B cell (primary cell): ENCODE data around the gene SFT2D2. TPM values are rescaled to one million over a fixed set of nuclear protein-coding genes. Genes with fewer than 3 reads are reported as not detected.
"Not testable (repeated sequence)": the region's sequence is repeated elsewhere in the genome, so short reads cannot be mapped to it uniquely, and the experiment has no call there.

Source experiments
- ATAC-seq: fragments of 200-7000 bp; cut with Tn5 transposase; one replicate; pipeline ENCODE4 v1.10.0; 2021; ENCODE audit warnings: low read depth, mild to moderate bottlenecking, moderate number of reproducible peaks, moderate library complexity
- CTCF ChIA-PET: fragments of 350-600 bp; sonication (Branson Sonifier 250); formaldehyde crosslinking; loops from one replicate; lab custom pipeline; 2021; ENCODE audit warnings: antibody characterized with exemption, inconsistent platforms; lab: Charles Lee
- POLR2A ChIA-PET: fragments of 350-600 bp; sonication (Branson Sonifier 250); formaldehyde crosslinking; loops from one replicate; lab custom pipeline; 2021; ENCODE audit warnings: antibody characterized with exemption; lab: Charles Lee
- DNase-seq: peaks from one replicate; pipeline ENCODE4 v3.0.0; 2013
- H2AFZ ChIP-seq: 2 replicates; pipeline ENCODE4 v1.6.1; 2012; ENCODE audit warnings: mild to moderate bottlenecking, low read depth, low read length; ENCODE audit not compliant: insufficient read depth, poor library complexity, severe bottlenecking
- H3K27ac ChIP-seq, 2 donors: 1 replicate in 1 of 2; 2 replicates in 1 of 2; pipeline ENCODE4 v1.5.1; 2012 to 2013; ENCODE audit warnings: low read length in 2 of 2, mild to moderate bottlenecking in 2 of 2, moderate library complexity in 1 of 2
- H3K27me3 ChIP-seq, 4 experiments: fragments of 200-600 bp in 1 of 4; sonication (generic) in 1 of 4; replicated peaks in 1 of 4; 1 replicate in 2 of 4; 2 replicates in 2 of 4; pipeline versions ENCODE4 v1.6.1 to v1.7.0; 2013 to 2016; ENCODE audit warnings: low read length in 3 of 4, mild to moderate bottlenecking in 2 of 4, mixed read lengths in 1 of 4, moderate library complexity in 1 of 4; ENCODE audit not compliant: insufficient read depth in 4 of 4, control insufficient read depth in 3 of 4; ENCODE audit errors: control extremely low read depth in 1 of 4
- H3K36me3 ChIP-seq, 2 experiments: replicated peaks in 1 of 2; 1 replicate in 1 of 2; 2 replicates in 1 of 2; pipeline versions ENCODE4 v1.6.1 to v1.7.1; 2013; ENCODE audit warnings: low read length in 1 of 2; ENCODE audit not compliant: insufficient read depth in 2 of 2, control insufficient read depth in 1 of 2; ENCODE audit errors: control extremely low read depth in 1 of 2, extremely low read depth in 1 of 2
- H3K4me1 ChIP-seq, 2 donors: fragments of 200-600 bp in 1 of 2; sonication (generic) in 1 of 2; 1 replicate in 1 of 2; 2 replicates in 1 of 2; pipeline versions ENCODE4 v1.5.1 to v1.6.1; 2013 to 2017; ENCODE audit warnings: low read length in 2 of 2; ENCODE audit not compliant: control insufficient read depth in 2 of 2, insufficient read depth in 2 of 2
- H3K4me2 ChIP-seq: replicated peaks from 2 replicates; pipeline ENCODE3; 2012; ENCODE audit warnings: mild to moderate bottlenecking, low read depth, low read length; ENCODE audit not compliant: poor library complexity, severe bottlenecking
- H3K4me3 ChIP-seq, 5 experiments: fragments of 200-600 bp in 1 of 5; sonication (generic) in 1 of 5; 1 replicate in 3 of 5; 2 replicates in 2 of 5; pipeline versions ENCODE4 v1.5.1 to v1.7.0; 2011 to 2016; ENCODE audit warnings: low read length in 4 of 5, mild to moderate bottlenecking in 4 of 5, low read depth in 2 of 5, control low read depth in 1 of 5, moderate library complexity in 1 of 5; ENCODE audit not compliant: insufficient read depth in 1 of 5; ENCODE audit errors: control extremely low read depth in 1 of 5, extremely low read depth in 1 of 5
- H3K79me2 ChIP-seq: fragments of 200-600 bp; sonication (generic); one replicate; pipeline ENCODE4 v1.6.0; 2016; ENCODE audit warnings: low read length; ENCODE audit not compliant: control insufficient read depth, insufficient read depth
- H3K9ac ChIP-seq: fragments of 200-600 bp; sonication (generic); 2 replicates; pipeline ENCODE4 v1.6.1; 2017; ENCODE audit warnings: mild to moderate bottlenecking, low read length, moderate library complexity
- H3K9me3 ChIP-seq, 3 donors: one replicate each; pipeline versions ENCODE4 v1.6.1 to v1.7.1; 2013; ENCODE audit warnings: low read length in 2 of 3; ENCODE audit not compliant: control insufficient read depth in 2 of 3, insufficient read depth in 1 of 3; ENCODE audit errors: control extremely low read depth in 1 of 3
- H4K20me1 ChIP-seq: 2 replicates; pipeline ENCODE4 v1.6.0; 2012; ENCODE audit warnings: mild to moderate bottlenecking, low read length; ENCODE audit not compliant: insufficient read depth, control insufficient read depth, poor library complexity, severe bottlenecking
- H3K27ac Mint-ChIP-seq: one replicate; pipeline ENCODE4 v1.8.0; 2021; ENCODE audit warnings: mixed read lengths
- H3K27me3 Mint-ChIP-seq: one replicate; pipeline ENCODE4 v1.8.0; 2021; ENCODE audit warnings: mixed read lengths
- H3K4me1 Mint-ChIP-seq: one replicate; pipeline ENCODE4 v1.8.0; 2021; ENCODE audit warnings: mixed read lengths
- H3K4me3 Mint-ChIP-seq: one replicate; pipeline ENCODE4 v1.8.0; 2021; ENCODE audit warnings: mixed read lengths
- H3K9me3 Mint-ChIP-seq: one replicate; pipeline ENCODE4 v1.8.0; 2022; ENCODE audit warnings: mixed read lengths; ENCODE audit not compliant: insufficient read depth
- CTCF ChIP-seq: fragments of 200-600 bp; IDR thresholded peaks from one replicate; pipeline ENCODE4 v1.8.0; 2022; ENCODE audit warnings: antibody characterized with exemption, mild to moderate bottlenecking
- EZH2 ChIP-seq: IDR thresholded peaks from 2 replicates; pipeline ENCODE4 v1.6.1; 2012; ENCODE audit warnings: borderline replicate concordance, low read depth, mild to moderate bottlenecking, moderate library complexity, low read length; ENCODE audit not compliant: insufficient read depth, poor library complexity, severe bottlenecking
- WGBS: methylation state at CpG from one replicate; pipeline ENCODE4 v1.1.5; 2013; ENCODE audit warnings: missing lambda C conversion rate; ENCODE audit not compliant: insufficient coverage; 5-methylcytosine and 5-hydroxymethylcytosine counted together
- intact Hi-C: fragments of 100-400 bp; cut with micrococcal nuclease; formaldehyde crosslinking; loops from one replicate; pipeline ENCODE4 v1.10.0; 2022
- polyA plus RNA-seq: library from polyadenylated mRNA; depleted of rRNA; stranded (reverse); fragments of >200 nt; gene quantifications from 2 replicates; pipeline ENCODE4 v1.2.3, GENCODE V29; 2012
- total RNA-seq, 2 donors: library from RNA; stranded (reverse); fragments of 120-200 nt in 1 of 2; gene quantifications; 1 replicate in 1 of 2; 2 replicates in 1 of 2; pipeline versions ENCODE4 v1.2.3 to v1.2.4, GENCODE V29; 2013 to 2022

Gene SFT2D2
- total and polyA plus RNA-seq, 2 donors (not counting 1 experiment from before 2014, with no cell fraction given) = 13.0 to 68.3 TPM

GRCh38 chr1:168181063-168181720, 44.6 kb upstream of the SFT2D2 start:
- POLR2A ChIA-PET, H3K4me2 ChIP-seq: not testable (repeated sequence)
- peaks cover 45% of the 10 kb centered on the region for H3K79me2 ChIP-seq

GRCh38 chr1:168187177-168187576, 38.6 kb upstream of the SFT2D2 start:
- no peaks in the 10 kb centered on the region for H3K27me3 Mint-ChIP-seq

More at GRCh38 chr1:168181063-168181720, 44.6 kb upstream of the SFT2D2 start:
- intact Hi-C loops, H3K4me3 ChIP-seq, H3K27me3 Mint-ChIP-seq, H4K20me1 ChIP-seq, CTCF ChIA-PET, H3K36me3 ChIP-seq, H3K9me3 ChIP-seq, H3K4me1 Mint-ChIP-seq, H2AFZ ChIP-seq, H3K4me3 Mint-ChIP-seq, H3K27ac ChIP-seq, DNase-seq, H3K9ac ChIP-seq, ATAC-seq, H3K27ac Mint-ChIP-seq, H3K27me3 ChIP-seq, H3K9me3 Mint-ChIP-seq: not testable (repeated sequence)
- H3K4me1 ChIP-seq = peaks cover 17 to 18% of the 10 kb centered on the region in 2 donors
- WGBS = 100% methylated on average over 1 of the region's 15 CpGs

More at GRCh38 chr1:168187177-168187576, 38.6 kb upstream of the SFT2D2 start:
- H3K4me3 Mint-ChIP-seq = no peak overlapping the region
- Histone ChIP-seq H4K20me1 (no peaks in the 10 kb centered on the region), H3K27me3 (no peaks in the 10 kb centered on the region), H3K36me3 (peaks cover 4 to 36% of the 10 kb centered on the region in 2 experiments), H3K4me3 (no peak overlapping the region), H2AFZ (no peak overlapping the region), H3K79me2 (peaks cover 14% of the 10 kb centered on the region), H3K4me1 (no peaks in the 10 kb centered on the region), H3K4me2 (no peak overlapping the region), H3K27ac (no peak overlapping the region), H3K9me3 (no peaks in the 10 kb centered on the region), H3K9ac (no peak overlapping the region)
- intact Hi-C loops = no loop called here
- CTCF ChIA-PET = no interaction called here
- DNase-seq (no peak), ATAC-seq (no peak)
- H3K27ac Mint-ChIP-seq = no peak overlapping the region
- H3K9me3 Mint-ChIP-seq = no peaks in the 10 kb centered on the region
- POLR2A ChIA-PET = no interaction called here
- peaks cover 2% of the 10 kb centered on the region for H3K4me1 Mint-ChIP-seq
- no peak for TF ChIP-seq EZH2
- no peak for TF ChIP-seq CTCF
